Keratinocyte (primary cell): Measurements from ENCODE around the gene DGKD. TPM values are rescaled to one million over a fixed set of nuclear protein-coding genes. Genes with fewer than 3 reads are reported as not detected.

Experiments used
- DNase-seq: peaks from one replicate; pipeline ENCODE4 v3.0.0-alpha.2; 2011; ENCODE audit warnings: low read depth, missing footprints, low spot score
- FAIRE-seq: peaks from 2 replicates; lab custom pipeline; 2011; peaks lifted over from hg19 to GRCh38; lab: Jason Lieb, UNC
- H2AFZ ChIP-seq: 2 replicates; pipeline ENCODE4 v1.6.0; 2012; ENCODE audit warnings: low read length, control low read depth, inconsistent platforms; ENCODE audit not compliant: control insufficient read depth
- H3K27ac ChIP-seq: 2 replicates; pipeline ENCODE4 v1.5.1; 2011; ENCODE audit warnings: low read length; ENCODE audit not compliant: control insufficient read depth, insufficient read depth
- H3K27me3 ChIP-seq: 3 replicates; pipeline ENCODE4 v1.6.0; 2011; ENCODE audit warnings: low read length; ENCODE audit not compliant: control insufficient read depth, insufficient read depth; ENCODE audit errors: extremely low read depth
- H3K36me3 ChIP-seq, 2 experiments: 2 replicates in 1 of 2; 3 replicates in 1 of 2; pipeline ENCODE4 v1.5.1; 2011; ENCODE audit warnings: low read length in 2 of 2, mild to moderate bottlenecking in 1 of 2; ENCODE audit not compliant: control insufficient read depth in 2 of 2, insufficient read depth in 2 of 2; ENCODE audit errors: extremely low read depth in 1 of 2
- H3K4me1 ChIP-seq: 3 replicates; pipeline ENCODE4 v1.5.1; 2011; ENCODE audit warnings: low read length; ENCODE audit not compliant: control insufficient read depth, insufficient read depth; ENCODE audit errors: extremely low read depth
- H3K4me2 ChIP-seq: 3 replicates; pipeline ENCODE4 v1.6.0; 2011; ENCODE audit warnings: low read depth, low read length; ENCODE audit not compliant: control insufficient read depth, insufficient read depth; ENCODE audit errors: extremely low read depth
- H3K4me3 ChIP-seq, 3 experiments: fragments of 200-600 bp in 1 of 3; sonication (generic) in 1 of 3; 2 replicates in 2 of 3; 3 replicates in 1 of 3; pipeline ENCODE4 v1.5.1; 2011 to 2016; ENCODE audit warnings: low read length in 3 of 3, mild to moderate bottlenecking in 3 of 3, control low read depth in 2 of 3, inconsistent platforms in 1 of 3, low read depth in 1 of 3, mixed read lengths in 1 of 3, mixed run types in 1 of 3, moderate library complexity in 1 of 3; ENCODE audit not compliant: control insufficient read depth in 2 of 3, insufficient read depth in 2 of 3; ENCODE audit errors: extremely low read depth in 1 of 3
- H3K79me2 ChIP-seq: 2 replicates; pipeline ENCODE4 v1.6.0; 2012; ENCODE audit warnings: low read length; ENCODE audit not compliant: control insufficient read depth, insufficient read depth
- H3K9ac ChIP-seq: 3 replicates; pipeline ENCODE4 v1.6.0; 2011; ENCODE audit warnings: low read length; ENCODE audit not compliant: control insufficient read depth, insufficient read depth; ENCODE audit errors: extremely low read depth
- H3K9me1 ChIP-seq: 3 replicates; pipeline ENCODE4 v1.6.0; 2011; ENCODE audit warnings: low read length; ENCODE audit not compliant: control insufficient read depth, insufficient read depth; ENCODE audit errors: extremely low read depth
- H3K9me3 ChIP-seq: 2 replicates; pipeline ENCODE4 v1.5.1; 2012; ENCODE audit warnings: low read depth, low read length; ENCODE audit not compliant: control insufficient read depth
- H4K20me1 ChIP-seq: 3 replicates; pipeline ENCODE4 v1.6.0; 2011; ENCODE audit warnings: low read length; ENCODE audit not compliant: control insufficient read depth, insufficient read depth; ENCODE audit errors: extremely low read depth
- CTCF ChIP-seq, 3 experiments: IDR thresholded peaks in 1 of 3; conservative IDR thresholded peaks in 1 of 3; optimal IDR thresholded peaks in 1 of 3; 2 replicates in 2 of 3; 3 replicates in 1 of 3; pipeline versions ENCODE3 to v1.5.1; 2011; ENCODE audit warnings: low read length in 3 of 3, mild to moderate bottlenecking in 3 of 3, moderate library complexity in 2 of 3, control low read depth in 1 of 3, inconsistent platforms in 1 of 3; ENCODE audit not compliant: insufficient read depth in 2 of 3; ENCODE audit errors: extremely low read depth in 1 of 3
- EZH2 ChIP-seq: IDR thresholded peaks from one replicate; pipeline ENCODE4 v1.6.1; 2012; ENCODE audit warnings: inconsistent platforms, mild to moderate bottlenecking, low read length, moderate library complexity
- dilution Hi-C: fragments of 300-500 bp; cut with MboI; formaldehyde crosslinking; loops from one replicate; pipeline ENCODE4 v1.7.0; 2020; ENCODE audit warnings: low sequenced_read_pairs; ENCODE audit not compliant: extremely low pct_ligation_motif_present
- polyA plus RNA-seq, 5 experiments: library from polyadenylated mRNA; depleted of rRNA in 3 of 5; stranded (reverse) in 3 of 5; stranded (forward) in 1 of 5; unstranded in 1 of 5; fragments of >200 nt; gene quantifications; 1 replicate in 1 of 5; 2 replicates in 3 of 5; 3 replicates in 1 of 5; pipeline versions ENCODE4 v1.2.1 to v1.2.3, GENCODE V29; 2011 to 2012; ENCODE audit warnings: missing spikeins in 2 of 5, low read depth in 1 of 5, low replicate concordance in 1 of 5

The DGKD gene
- polyA plus RNA-seq, 1 donor (not counting 4 experiments of a cell fraction or from before 2014, with no cell fraction given) = 6.1 TPM

- no peaks in the 10 kb centered on the region for H3K79me2 ChIP-seq
- peaks cover 12% of the 10 kb centered on the region in 2 experiments for H3K36me3 ChIP-seq
- no peak overlapping the region for H3K4me3 ChIP-seq
- no peaks in the 10 kb centered on the region for H3K27me3 ChIP-seq
- no peaks in the 10 kb centered on the region for H3K9me1 ChIP-seq
- dilution Hi-C loops = no loop called here
- FAIRE-seq (no peak), DNase-seq (no peak)
- H4K20me1 ChIP-seq = no peaks in the 10 kb centered on the region
- H3K9ac ChIP-seq = no peak overlapping the region
- no peak overlapping the region for H3K27ac ChIP-seq
- no peaks in the 10 kb centered on the region for H3K4me1 ChIP-seq
- no peak overlapping the region for H2AFZ ChIP-seq
- no peaks in the 10 kb centered on the region for H3K9me3 ChIP-seq
- TF ChIP-seq EZH2 (no peak), CTCF (optimal IDR thresholded peaks at IDR 0.05 in 1 of 3, IDR thresholded peaks at IDR 0.05 in 1 of 3, conservative IDR thresholded peaks at IDR 0.05 in 1 of 3; ENCODE audit: extremely low read depth in 1 of 3, insufficient read depth in 2 of 3, low read length in 3 of 3) (no peak)
- H3K4me2 ChIP-seq = no peak overlapping the region
Measured at GRCh38 chr2:233453916-233454315, 99.6 kb downstream of the DGKD start.

- Histone ChIP-seq H4K20me1 (no peaks in the 10 kb centered on the region), H3K9ac (no peak overlapping the region), H3K4me1 (no peaks in the 10 kb centered on the region), H2AFZ (no peak overlapping the region), H3K9me3 (no peaks in the 10 kb centered on the region), H3K79me2 (no peaks in the 10 kb centered on the region), H3K36me3 (peaks cover 10 to 13% of the 10 kb centered on the region in 2 experiments), H3K4me3 (no peak overlapping the region), H3K27me3 (no peaks in the 10 kb centered on the region), H3K4me2 (no peak overlapping the region), H3K9me1 (no peaks in the 10 kb centered on the region), H3K27ac (no peak overlapping the region)
- FAIRE-seq (no peak), DNase-seq (no peak)
- dilution Hi-C loops = no loop called here
- TF ChIP-seq CTCF (optimal IDR thresholded peaks at IDR 0.05 in 1 of 3, IDR thresholded peaks at IDR 0.05 in 1 of 3, conservative IDR thresholded peaks at IDR 0.05 in 1 of 3; ENCODE audit: extremely low read depth in 1 of 3, insufficient read depth in 2 of 3, low read length in 3 of 3) (no peak), EZH2 (no peak)
Measured at GRCh38 chr2:233455006-233455405, 100.7 kb downstream of the DGKD start.
